Activated T-cell treated with anti-CD3 and anti-CD28 coated beads for 1 hour (primary cell): Measurements from ENCODE around the gene MAFF.

Source experiments
- DNase-seq: peaks from one replicate; pipeline ENCODE4 v3.0.0-alpha.2; 2020; ENCODE audit warnings: low read depth

Gene MAFF

GRCh38 chr22:38249803-38250642, 48.2 kb downstream of the MAFF start:
- no peak for DNase-seq

- no peak for DNase-seq
Observed at GRCh38 chr22:38250643-38251340, 49.0 kb downstream of the MAFF start.

DNA sequence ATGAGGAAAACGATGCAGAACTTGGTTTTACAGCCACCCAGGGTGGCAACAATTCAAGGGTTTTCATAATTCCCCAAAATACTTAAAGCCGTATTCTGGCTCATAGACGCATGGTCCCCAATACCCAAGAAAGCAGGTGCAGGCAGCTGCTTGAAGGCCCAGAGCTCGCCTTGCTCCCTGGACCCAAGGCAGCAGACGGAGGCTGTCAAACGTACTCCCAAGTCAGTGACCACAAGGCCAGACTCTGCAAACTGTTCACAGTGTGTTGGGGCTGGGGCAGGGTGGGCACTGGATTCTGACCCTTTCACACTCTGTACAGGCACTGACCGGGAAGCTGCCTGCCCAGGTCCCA, 49.5 kb downstream of the MAFF start:
- no peak for DNase-seq

- DNase-seq: no peak
Observed at GRCh38 chr22:38255697-38256096, 53.9 kb downstream of the MAFF start.

DNA sequence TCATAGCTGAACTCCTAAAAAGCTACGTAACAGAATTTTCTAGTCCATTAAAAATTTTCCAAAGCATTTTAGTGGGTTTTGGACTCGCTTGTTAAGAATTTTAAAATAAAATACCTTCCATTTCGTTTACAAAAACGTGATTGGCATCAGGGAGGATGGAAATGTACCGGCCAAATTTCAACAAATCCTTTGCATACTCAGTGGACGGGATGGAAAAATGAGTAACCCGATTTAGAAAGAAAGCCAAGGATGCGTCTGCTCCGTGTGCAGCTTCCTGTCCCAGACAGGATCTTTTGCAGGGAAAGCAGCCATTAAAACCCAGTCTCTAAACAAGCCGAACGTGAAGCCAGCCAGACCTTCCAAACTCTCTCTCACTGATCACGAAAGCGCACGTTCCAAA, 55.4 kb downstream of the MAFF start:
- no peak for DNase-seq

GRCh38 chr22:38257650-38258250, 56.0 kb downstream of the MAFF start:
- DNase-seq: no peak

DNA sequence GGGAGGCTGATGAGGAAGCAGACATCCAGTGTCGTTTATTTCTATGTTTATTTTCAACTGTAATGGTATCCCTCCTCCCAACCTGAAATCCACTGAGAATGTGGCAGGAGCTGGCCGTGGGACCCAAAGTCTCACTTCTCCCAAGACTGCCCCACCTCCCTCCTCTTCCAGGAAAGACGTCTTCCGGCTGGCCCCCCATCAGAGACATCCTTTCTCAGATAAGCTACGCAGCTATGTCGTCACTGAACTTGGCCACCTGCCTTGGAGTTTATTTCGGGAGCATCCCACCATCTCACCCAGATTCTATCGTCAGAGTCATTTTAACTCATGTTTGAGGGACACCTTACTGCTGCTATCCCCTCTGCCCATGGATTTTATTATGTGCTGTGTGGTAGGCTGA, 57.1 kb downstream of the MAFF start:
- DNase-seq: no peak

- no peak for DNase-seq
Observed at GRCh38 chr22:38259370-38259769, 57.6 kb downstream of the MAFF start.

DNA sequence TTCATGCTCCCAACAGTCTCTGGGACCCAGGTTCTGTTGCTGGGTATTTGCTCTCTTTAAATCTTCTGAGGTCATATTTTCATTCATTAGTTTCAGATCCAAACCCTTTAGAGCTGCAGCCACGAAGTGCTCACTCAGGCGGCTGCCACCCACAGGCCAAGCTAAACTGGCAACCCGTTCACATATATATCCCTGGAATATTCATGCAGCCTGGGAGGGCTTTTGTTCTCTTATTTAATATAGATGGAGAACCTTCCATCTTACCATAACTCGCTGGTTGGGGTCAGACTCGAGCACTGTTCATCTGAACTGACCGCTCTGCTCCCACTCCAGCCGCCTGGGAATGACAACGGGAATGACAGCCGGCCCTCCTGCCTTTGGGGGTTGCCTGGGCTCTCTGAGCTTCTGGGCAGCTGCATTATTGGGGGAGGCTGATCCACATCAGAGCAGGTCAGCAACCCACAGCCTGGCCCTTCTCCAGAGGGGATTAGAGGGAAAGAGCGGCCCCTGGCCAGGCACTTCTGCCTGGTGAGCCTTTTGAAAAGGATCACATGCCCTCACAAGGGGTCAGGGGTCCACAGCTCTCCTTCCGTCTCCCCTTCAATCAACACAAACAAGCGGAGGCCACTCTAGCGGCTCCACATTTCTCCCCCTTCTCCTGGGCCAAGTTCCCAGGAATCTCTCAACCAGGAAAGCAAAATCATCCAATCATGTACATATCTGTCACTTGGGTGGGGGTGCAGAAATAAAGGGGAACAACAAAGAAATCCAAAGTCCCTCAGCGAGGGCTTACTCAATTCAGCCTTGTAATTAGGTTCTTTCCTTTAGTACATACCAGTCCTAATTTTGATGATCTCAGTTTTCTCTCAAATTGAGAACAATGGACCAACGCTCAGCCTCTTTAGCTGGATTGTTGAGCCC, 59.2 kb downstream of the MAFF start:
- no peak for DNase-seq

- peak; percentile 18 for DNase-seq
Observed at GRCh38 chr22:38262051-38262795, 60.4 kb downstream of the MAFF start.

- no peak for DNase-seq
Observed at GRCh38 chr22:38264322-38264843, 62.6 kb downstream of the MAFF start.
